CD4-positive, alpha-beta T cell treated with Interferon alpha-2 for 1 hour (primary cell): ENCODE data around the gene SORCS3.

Source experiments
- DNase-seq, 2 donors: peaks; one replicate each; pipeline ENCODE4 v3.0.0-alpha.2; 2020 to 2022

SORCS3 gene

DNA sequence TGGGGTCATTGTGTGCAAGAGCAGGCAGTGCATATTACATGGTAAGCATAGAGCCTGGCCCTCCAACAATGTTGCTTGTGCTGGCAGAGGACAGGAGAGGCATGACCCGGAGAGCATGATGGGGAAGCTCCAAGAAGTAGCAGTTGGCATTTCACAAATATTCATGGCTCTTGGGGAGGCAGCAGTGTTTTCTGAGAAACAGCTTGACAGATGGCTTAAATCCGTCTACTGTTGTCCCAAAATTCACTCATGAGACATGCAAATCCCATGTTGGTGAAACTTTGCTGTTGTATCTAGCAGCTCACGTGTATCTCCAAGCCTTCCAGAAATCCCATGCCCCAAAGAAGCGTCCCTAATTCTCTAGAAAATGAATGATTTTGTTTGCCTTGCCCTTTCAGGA lies 487.0 kb downstream of the SORCS3 start:
- DNase-seq: no peak

DNA sequence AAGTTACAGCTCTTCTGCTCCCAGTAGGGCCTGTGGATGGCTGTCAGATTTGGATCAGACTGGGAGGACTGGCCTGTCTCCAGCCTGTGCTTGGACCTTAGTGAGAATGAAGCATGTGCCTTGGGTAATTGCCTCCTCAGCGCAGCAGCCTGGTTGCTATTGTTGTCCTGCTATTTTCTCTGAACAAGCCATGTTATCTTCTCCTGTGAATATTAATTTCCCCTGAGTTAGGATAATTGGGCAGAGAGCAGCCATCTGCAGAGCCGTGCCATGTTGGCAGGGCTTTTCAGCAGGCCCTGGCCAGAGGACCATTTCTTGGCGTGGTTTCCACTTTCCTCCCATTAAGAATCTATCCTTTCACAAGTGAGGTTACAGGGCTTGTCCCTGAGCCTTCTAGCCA lies 497.3 kb downstream of the SORCS3 start:
- no peak for DNase-seq

DNA sequence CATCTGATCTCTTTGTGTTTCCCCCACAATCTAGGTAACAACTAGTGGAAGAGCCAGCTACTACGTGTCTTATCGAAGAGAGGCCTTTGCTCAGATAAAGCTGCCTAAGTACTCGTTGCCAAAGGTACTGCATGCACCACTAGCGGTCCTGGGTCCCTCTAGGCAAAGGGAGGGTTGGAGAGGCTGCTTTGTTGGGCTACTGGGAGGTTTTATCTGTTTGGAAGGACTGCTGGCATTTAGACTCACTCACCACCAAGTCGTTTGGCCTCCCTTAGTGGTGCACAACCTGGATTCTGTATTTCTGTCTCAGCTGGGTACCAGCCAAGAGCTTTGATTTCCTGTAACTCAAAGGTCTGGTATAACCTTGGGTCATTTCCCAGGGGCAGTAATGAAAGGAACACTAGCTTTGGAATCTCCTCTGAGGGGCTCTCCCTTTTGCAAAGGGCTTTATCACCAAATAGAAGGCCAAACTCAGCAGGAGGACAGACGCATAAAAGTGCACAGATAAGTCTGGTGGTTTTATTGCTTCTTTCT lies 498.3 kb downstream of the SORCS3 start:
- DNase-seq: no peak

DNA sequence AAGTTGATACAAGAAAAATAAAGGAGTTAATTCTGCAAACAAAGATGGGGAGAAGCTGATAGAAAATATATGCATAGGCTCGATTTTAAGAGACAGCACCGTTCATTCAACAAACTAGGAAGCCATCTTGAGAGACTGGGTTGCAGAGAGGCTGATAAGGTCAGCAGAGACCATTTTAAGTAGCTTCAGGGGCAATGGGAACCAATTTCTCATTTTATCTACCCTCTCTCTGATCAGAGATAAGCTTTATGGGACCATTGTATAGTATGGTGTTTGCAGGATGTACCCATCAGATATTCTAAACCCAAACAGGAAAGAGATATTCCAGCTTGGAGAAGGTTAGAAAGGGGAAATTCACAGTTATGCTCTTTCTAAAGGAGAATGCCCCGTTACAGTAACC lies 499.5 kb downstream of the SORCS3 start:
- no peak for DNase-seq

DNA sequence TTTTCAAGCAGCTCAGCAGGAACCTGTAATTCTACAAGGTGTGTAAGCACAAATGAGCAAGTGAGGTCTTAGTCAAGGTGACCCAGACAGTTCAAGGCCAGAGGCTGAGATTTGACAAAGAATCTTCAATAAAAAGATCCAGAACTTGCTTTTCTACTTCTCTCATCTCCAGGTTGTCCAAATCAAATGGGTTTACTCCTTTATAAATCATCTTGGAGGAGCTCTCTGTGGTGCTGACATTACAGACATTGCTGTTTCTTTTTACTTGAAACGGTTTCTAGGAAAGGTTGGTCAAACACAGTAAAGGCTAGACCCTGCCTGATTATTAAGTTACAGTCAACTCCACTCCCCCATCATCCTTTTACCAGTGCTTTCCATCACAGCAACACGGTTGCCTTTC lies 504.6 kb downstream of the SORCS3 start:
- no peak for DNase-seq

DNA sequence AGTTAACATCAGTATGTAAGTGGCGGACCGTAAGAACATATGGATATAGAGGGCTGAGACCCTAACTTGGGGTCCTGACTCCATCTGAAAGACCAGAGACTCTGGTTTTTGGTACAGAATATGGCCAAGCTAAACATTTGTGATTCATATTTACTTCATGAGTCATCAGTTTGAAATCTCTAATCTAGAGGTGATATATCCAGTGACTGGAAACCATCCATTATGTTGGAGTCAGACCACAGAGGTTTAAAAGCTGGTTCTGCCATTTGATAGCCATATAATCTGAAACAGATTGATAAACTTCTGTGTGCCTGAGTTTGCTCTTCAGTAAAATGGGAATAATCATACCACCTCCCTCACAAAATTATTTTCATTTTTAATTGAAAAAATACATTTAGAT lies 505.3 kb downstream of the SORCS3 start:
- DNase-seq: no peak

DNA sequence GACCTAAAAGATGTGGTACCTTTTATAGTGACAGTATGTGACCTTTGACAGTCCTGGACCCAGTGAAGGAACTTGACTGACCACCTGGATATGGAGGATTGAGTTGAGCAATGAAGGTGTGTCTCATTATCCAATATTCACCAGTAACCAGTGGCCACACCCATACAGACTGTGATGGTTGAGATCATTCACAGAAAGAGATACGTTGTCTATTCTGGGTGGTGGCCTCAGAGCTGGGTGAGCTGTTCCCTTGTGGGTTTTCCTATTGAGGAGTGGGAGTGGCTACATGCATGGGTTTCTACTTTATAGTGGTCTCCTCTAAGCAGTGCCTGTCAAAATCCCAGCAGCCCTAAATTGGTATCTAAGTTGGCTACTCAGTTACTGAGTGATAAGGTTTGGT lies 507.4 kb downstream of the SORCS3 start:
- no peak for DNase-seq

DNA sequence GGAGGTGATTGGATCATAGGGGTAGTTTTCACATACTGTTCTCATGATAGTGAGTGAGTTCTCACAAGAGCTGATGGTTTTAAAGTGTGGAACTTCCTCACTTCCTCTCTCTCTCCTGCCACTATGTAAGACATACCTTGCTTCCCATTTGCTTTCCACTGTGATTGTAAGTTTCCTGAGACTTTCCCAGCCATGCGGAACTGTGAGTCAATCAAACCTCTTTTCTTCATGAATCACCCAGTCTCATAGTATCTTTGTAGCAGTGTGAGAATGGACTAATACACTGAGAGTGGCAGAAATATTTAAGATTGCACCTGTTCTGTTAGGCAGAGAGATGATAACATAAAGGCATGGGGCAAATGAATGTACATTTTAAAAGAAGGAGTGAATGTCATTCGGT lies 507.8 kb downstream of the SORCS3 start:
- DNase-seq: no peak

DNA sequence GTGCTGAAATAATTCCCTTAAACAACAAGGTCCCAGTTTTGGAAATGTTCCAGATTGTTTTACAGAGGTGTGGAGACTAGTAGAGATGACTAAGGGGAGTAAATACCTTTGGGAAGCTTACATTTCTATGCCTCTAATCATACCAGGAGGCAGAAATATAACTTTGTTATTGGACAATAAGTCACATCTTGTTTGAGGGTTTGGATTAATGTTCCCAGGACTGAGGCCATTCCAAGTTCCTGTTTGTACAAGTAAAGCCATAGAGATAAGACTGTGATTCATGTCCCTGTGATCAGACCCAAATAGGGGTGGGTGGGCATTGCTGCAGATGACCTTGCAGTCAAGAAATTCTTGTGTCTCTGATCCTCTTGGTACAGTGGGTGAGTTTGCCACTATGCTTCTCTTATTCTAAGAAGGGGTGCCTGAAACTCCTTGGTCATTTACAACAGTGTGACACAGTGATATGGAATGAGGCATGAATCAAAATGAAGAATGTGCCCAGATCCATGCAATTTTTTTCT lies 508.3 kb downstream of the SORCS3 start:
- DNase-seq: no peak

DNA sequence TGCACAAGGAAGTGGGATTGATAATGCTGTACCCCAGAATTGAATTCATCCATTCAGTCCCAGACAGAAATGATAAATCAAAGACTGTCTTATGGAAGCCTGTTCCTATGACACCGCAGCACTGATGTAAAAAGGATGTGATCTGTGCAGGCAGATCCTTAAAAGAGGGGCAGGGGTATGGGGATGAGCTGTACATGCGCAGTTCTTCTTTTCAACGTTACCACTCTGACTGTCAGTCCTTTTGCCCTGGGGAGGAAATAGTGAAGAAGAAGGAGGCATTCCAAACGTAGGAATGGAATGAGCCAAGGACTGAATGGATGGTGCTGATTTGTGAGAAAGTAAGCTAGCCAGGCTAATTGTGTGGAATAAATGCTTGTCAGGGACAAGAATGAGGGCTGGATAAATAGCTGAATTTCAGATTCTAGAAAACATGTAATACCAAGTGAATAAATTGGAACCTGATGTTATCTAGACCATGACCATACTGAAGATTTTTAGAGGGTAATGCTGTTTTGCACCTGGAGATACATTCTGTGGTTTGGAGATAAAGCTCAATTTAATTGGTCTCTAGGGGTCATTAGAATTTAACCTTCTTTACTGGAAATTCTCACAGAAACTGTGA lies 509.3 kb downstream of the SORCS3 start:
- no peak for DNase-seq

DNA sequence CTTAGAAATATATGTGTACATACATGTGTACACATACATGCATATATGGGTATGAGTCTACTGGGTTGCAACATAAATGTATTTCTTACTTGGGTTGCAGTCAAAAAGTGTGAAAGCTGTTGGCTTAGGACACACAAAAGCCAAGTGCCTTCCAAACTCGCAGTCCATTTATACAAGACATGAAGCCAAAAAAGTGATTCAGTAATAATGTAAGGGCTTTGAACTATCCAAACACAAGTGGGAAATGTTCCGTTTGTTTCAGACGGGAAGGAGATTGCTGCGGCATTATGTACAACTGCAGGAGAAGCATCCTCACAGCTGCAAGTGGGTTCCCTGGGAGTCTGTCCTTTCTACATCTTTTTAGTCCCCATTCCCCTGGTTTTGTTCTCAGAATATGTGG lies 513.6 kb downstream of the SORCS3 start:
- DNase-seq: no peak

DNA sequence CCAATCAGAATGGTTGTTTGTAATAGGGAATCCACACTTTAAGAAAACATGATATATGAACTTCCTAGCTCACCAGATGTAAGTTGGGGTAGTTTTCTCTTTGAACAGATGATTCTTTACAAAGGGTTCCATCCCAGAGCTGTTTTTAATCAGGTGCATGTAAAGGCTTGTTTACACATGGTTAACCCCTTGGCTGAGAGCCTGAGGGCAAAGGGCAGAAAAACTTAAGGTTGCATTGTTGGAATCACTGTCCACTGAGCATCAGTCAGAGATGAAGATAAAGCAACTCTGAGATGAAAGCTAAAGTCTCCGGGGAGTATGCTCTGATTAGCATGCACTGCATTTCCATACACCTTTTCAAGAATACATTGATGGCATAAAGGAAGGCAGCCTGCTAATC lies 518.2 kb downstream of the SORCS3 start:
- no peak for DNase-seq

DNA sequence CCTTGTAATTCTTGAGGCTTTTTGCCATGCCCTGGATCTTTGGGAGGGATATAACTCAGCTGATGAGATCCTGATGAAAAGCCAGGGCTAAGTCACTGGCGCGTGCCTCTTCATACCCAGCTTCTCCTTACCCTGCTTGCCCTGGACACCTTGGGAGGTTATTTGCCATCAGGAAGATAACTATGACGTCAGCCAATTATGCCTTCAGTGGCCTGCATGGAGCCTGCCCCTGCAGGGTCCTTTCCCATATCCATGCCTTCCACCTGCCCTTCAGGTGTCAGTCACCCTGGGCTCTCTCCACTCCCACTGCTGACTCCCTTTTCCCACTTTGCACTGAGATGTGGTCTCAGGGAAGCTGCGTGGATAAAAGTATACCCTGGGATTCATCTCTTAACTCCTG lies 520.1 kb downstream of the SORCS3 start:
- DNase-seq: no peak

DNA sequence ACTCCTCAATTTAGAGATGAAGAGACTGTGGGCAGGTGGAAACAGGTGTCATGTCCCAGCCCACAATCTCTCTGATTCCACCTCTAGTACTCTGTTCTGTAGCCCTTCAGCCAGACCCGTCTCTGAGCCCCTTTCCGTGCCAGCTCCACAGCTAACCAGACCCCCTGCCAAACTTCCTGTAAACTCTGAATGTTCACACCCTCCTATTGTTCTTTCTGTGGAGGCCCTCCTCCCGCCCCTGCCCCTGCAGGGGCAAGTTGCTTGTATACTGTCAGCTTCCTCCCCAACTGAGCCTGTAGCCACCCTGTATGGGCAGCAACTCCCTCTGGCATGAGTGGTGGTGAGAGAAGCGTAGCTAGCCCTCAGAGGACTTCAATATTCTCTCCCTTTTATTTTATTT lies 520.7 kb downstream of the SORCS3 start:
- DNase-seq: no peak

DNA sequence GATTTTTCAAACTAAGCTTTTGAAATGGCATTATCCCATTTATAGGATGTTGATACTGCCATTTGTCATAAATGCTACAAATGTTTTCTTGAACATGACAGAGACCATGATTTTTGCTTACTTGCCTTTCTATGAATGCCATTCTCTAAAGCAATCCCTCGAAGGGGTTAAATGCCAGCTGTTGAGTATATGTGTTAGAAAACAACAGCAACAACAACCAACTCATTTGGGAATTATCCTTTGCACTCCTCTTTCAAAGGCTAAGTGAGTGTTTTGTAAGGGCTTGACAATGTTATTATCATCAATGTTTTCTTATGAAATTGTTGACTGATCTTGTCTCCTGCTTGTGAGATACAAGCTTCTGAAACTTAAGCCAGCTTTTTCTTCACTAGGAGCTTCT lies 529.4 kb downstream of the SORCS3 start:
- DNase-seq: no peak

DNA sequence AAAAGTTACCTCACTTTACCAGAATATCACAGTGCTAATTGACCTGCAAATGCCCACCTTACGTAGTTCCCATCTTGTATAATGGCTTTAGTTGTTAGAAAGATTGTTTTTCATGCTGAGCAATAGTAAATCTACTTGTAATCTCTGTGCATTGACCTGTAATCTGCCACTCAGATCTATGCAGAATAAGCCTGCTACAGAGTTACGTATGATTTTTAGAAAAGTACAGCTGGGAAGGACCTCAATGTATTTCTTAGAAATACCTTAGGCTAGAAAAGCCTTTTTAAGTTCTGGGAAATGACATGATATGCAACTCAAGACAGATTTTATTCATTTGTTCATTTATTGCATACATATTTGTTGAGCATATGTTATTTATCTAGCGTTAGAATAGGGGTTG lies 530.9 kb downstream of the SORCS3 start:
- no peak for DNase-seq

DNA sequence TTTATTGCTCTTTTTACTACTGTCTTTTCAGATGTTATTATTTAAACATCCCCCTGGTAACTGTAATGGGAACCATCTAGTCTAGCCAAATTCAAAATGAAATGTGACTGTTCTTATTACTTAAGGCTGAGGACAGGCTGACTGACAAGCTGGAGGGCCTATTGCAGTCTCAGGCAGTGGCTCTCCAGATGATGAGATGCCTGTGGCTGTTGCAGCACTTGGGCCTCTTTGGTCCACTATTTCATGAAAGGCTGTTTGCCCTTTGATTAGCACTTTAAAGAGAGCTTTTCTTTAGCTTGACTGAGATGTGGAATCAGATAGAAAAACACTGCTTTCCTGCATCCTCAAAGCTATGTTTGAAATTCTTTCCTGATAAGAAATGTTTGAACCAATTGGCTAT lies 540.5 kb downstream of the SORCS3 start:
- no peak for DNase-seq

DNA sequence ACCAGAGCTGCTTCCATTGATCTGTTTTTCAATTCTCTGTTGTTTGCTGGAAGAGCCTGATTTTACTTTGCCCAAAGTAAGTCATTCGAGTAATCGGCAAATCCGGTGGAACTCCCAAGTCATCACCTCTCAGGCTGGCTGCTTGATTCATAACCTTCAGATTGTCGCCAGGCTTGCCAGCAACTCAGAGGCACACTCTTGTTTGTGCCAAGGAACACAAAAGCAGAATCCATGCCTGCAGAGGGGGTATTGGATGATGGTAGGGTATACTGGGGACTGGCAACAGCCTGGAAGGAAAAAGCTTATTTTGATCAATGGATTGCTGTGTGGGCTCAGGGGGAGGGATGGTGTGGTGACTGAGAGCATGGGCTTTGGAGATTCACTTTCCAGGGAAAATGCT lies 542.4 kb downstream of the SORCS3 start:
- DNase-seq: no peak

DNA sequence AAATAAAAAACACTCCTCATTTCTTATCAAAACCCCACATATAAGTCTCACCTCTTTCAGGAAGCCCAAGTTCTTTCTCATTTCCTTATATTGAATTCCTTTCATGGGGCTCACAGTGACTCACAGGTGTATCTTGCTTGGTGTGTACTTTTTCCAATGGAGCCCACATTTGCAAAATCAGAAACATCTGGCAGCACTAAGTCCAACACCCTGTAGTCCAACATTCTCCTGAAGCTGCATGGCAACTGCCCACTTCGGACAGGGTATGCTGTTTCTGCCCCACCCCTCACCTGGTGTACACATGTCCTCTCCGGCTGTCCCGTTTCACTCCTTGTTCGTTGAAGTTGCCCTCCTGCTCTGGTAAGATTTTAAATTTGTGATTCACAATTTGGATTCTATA lies 544.1 kb downstream of the SORCS3 start:
- no peak for DNase-seq

DNA sequence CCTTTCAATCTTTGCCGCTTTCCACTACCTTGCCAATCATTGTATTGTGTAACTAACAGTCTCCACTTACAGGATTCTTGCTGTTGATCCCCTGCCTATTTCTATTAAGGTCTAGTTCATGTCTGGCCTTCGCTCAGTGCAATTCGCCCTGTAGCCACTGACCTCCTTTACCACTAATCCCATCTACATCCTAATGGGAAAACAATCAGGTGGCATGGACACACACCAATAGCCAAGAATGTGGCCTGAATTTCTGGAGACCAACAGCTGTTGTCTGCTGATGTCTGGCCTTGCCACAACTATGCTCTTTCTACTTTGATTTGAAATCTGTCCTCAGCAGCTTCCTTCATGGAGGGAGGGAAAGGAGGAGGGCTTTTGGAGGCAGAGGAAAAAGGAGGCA lies 546.2 kb downstream of the SORCS3 start:
- DNase-seq: no peak

DNA sequence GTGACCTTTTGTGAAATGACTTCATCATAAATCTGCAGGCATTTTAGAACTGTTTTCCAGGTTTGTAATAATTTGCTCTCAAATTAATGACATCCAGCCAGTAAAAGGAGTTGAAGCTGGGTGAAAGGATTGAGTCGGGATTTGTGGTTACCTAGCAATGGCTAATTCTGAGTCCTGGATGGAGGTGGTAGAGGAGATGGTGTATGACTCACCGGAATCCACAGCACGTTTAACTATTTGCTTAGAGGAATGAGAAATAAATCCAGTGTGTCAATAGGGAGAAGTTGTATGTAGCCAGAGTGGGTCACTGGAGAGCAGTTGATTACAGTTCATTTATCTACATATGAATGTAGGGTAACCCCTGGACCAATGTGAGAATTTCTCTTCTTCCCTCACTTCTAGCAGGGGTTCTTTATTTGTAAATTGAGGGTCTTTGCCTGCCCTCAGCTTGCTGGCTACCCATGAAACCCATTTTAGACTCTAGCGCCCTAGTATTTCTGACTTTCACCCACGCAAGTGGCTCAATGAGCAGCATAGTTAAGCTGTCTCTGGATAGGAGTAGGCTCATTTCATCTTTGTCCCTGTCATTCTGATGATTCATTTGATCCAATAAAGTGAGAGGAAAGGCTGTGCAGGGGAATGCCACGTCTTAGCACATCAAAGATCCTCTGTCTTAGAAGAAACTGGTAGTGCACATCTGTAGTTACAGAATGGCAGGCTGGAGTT lies 547.8 kb downstream of the SORCS3 start:
- DNase-seq: no peak

DNA sequence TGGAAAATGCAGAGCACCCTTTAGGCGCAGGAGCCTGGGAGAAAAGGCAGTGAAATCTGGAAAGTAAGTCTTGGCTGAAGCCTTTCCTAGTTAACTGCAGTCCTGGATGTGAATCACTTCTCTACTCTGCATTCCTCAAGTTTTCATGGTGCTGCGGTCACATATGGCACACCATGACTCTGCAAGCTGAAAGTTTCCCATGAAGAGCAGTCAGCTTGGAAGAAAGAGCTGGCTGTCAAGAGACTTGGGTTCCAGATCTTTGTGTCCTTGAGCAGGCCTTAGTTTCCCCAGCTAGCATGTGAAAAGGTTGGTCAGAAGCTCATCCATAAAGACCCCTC lies 548.3 kb downstream of the SORCS3 start:
- DNase-seq: no peak

DNA sequence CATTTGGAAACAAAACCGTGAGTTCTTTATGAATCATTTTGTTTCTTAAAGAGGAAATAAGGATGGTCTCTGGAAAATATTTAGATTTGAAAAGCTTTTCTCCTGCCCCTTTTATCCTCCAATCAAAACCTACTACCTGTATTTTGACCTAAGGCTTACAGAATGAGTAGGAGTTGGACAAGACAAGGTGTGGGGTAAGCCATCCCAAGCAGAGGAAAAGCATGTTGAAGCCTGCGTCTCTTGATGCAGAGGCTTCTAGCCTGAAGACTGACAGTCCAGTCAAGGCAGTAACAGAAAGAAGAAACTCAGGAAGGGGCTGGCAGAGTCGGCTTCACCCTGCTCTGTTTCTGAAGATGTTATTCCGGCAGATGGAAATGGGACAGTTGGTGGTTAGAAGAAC lies 551.1 kb downstream of the SORCS3 start:
- no peak for DNase-seq

DNA sequence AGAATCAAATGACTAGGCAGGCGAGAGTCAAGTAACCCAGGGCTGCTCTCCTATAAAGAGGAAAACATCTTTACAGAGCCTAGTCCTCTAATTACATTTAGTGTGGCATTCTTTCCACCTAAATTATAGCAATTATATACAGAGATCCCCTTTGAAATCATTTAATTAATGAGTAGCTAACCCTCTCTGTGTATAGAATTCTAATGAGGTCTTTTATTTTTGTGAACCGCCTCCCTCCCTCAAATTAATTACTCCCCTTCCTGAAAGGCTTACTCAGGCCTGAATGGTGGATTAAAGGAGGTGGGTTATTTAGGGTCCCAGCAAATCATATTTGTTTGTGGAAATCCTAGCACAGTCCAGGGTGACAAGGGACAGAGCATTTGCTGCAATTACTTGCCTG lies 551.8 kb downstream of the SORCS3 start:
- no peak for DNase-seq

DNA sequence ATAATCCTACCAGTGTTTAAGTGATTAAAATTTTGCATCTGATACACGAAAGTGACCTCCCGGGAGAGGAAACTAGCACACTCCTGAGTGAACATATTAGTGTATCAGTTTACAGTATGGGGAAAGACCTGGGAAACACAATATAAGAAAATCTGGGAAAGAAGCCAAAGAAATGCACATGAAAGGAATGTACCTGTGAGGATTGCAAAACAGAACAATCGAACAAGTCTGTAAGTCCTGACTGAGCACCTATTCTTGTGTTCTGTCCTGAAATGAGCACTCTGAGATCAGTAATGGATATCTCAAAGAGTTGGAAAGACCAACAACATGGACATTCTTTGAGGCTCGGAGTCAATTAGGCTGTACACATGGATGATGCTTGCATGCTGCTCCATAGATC lies 554.7 kb downstream of the SORCS3 start:
- DNase-seq: no peak
